ENCODE data around the gene KRT6C. TPM values are rescaled to one million over a fixed set of nuclear protein-coding genes. Genes with fewer than 3 reads are reported as not detected.

Gene KRT6C
- total and polyA plus RNA-seq, 2 experiments from 2014 or later = not detected

GRCh38 chr12:52437508-52437907, 36.1 kb downstream of the KRT6C start:
- no peak for DNase-seq (ENCODE audit: low read depth in 1 of 2, low spot score in 1 of 2)
- Histone ChIP-seq H3K27ac (no peak overlapping the region), H3K27me3 (peaks cover 5% of the 10 kb centered on the region), H3K4me1 (ENCODE audit: low read depth) (peaks cover 15% of the 10 kb centered on the region), H3K36me3 (no peaks in the 10 kb centered on the region), H3K4me3 (no peak overlapping the region), H3K9me3 (ENCODE audit: low read depth) (no peaks in the 10 kb centered on the region)
- TF ChIP-seq CTCF (IDR thresholded peaks at IDR 0.05; ENCODE audit: low read depth, low read length) = no peak

- Histone ChIP-seq H3K27me3 (peaks cover 11% of the 10 kb centered on the region), H3K36me3 (no peaks in the 10 kb centered on the region), H3K27ac (peak overlapping the region; percentile 69), H3K4me3 (no peak overlapping the region), H3K4me1 (ENCODE audit: low read depth) (peaks cover 15% of the 10 kb centered on the region), H3K9me3 (ENCODE audit: low read depth) (no peaks in the 10 kb centered on the region)
- no peak for TF ChIP-seq CTCF (IDR thresholded peaks at IDR 0.05; ENCODE audit: low read depth, low read length)
- DNase-seq (ENCODE audit: low read depth in 1 of 2, low spot score in 1 of 2) = no peak
Observed at GRCh38 chr12:52436828-52437474, 36.7 kb downstream of the KRT6C start.

GRCh38 chr12:52436000-52436827, 37.4 kb downstream of the KRT6C start:
- H3K27me3 ChIP-seq = peaks cover 16% of the 10 kb centered on the region
- no peak for TF ChIP-seq CTCF (IDR thresholded peaks at IDR 0.05; ENCODE audit: low read depth, low read length)
- no peaks in the 10 kb centered on the region for H3K36me3 ChIP-seq
- DNase-seq (ENCODE audit: low read depth in 1 of 2, low spot score in 1 of 2) = peak; percentile 62 to 83
- H3K4me3 ChIP-seq = no peak overlapping the region
- H3K9me3 ChIP-seq (ENCODE audit: low read depth) = no peaks in the 10 kb centered on the region
- H3K27ac ChIP-seq = peak overlapping the region; percentile 69
- peaks cover 11% of the 10 kb centered on the region for H3K4me1 ChIP-seq (ENCODE audit: low read depth)

GRCh38 chr12:52435659-52435999, 38.0 kb downstream of the KRT6C start:
- Histone ChIP-seq H3K27me3 (peaks cover 22% of the 10 kb centered on the region), H3K27ac (no peak overlapping the region), H3K9me3 (ENCODE audit: low read depth) (no peaks in the 10 kb centered on the region), H3K36me3 (no peaks in the 10 kb centered on the region), H3K4me3 (no peak overlapping the region), H3K4me1 (ENCODE audit: low read depth) (peaks cover 9% of the 10 kb centered on the region)
- DNase-seq (ENCODE audit: low read depth in 1 of 2, low spot score in 1 of 2) = no peak
- TF ChIP-seq CTCF (IDR thresholded peaks at IDR 0.05; ENCODE audit: low read depth, low read length) = no peak

- Histone ChIP-seq H3K27ac (no peak overlapping the region), H3K36me3 (no peaks in the 10 kb centered on the region), H3K27me3 (peaks cover 29% of the 10 kb centered on the region), H3K4me3 (no peak overlapping the region), H3K9me3 (ENCODE audit: low read depth) (no peaks in the 10 kb centered on the region), H3K4me1 (ENCODE audit: low read depth) (peaks cover 9% of the 10 kb centered on the region)
- no peak for TF ChIP-seq CTCF (IDR thresholded peaks at IDR 0.05; ENCODE audit: low read depth, low read length)
- no peak for DNase-seq (ENCODE audit: low read depth in 1 of 2, low spot score in 1 of 2)
Observed at GRCh38 chr12:52434760-52435530, 38.7 kb downstream of the KRT6C start.
